Upper lobe of left lung (tissue), 6 donors: ENCODE data around the gene LMTK2. TPM values are rescaled to one million over a fixed set of nuclear protein-coding genes. Genes with fewer than 3 reads are reported as not detected.

Experiments
- ATAC-seq, 2 donors: fragments of 200-7000 bp; cut with Tn5 transposase; one replicate each; pipeline ENCODE4 v1.9.1; 2022; ENCODE audit warnings: mild to moderate bottlenecking in 2 of 2, moderate library complexity in 2 of 2; ENCODE audit not compliant: low FRiP score in 2 of 2
- DNase-seq, 2 donors: peaks; one replicate each; pipeline ENCODE4 v3.0.0-alpha.2; 2019 to 2020
- H3K27ac ChIP-seq, 4 donors: fragments of 200-600 bp; sonication (generic); one replicate each; pipeline ENCODE4 v1.5.1; 2016 to 2019
- H3K27me3 ChIP-seq, 4 donors: fragments of 200-600 bp; sonication (generic); one replicate each; pipeline ENCODE4 v1.5.1; 2017 to 2019
- H3K36me3 ChIP-seq, 4 donors: fragments of 200-600 bp; sonication (generic); one replicate each; pipeline ENCODE4 v1.5.1; 2016 to 2019
- H3K4me1 ChIP-seq, 4 donors: fragments of 200-600 bp; sonication (generic); one replicate each; pipeline ENCODE4 v1.5.1; 2018 to 2019
- H3K4me3 ChIP-seq, 4 donors: fragments of 200-600 bp; sonication (generic); one replicate each; pipeline ENCODE4 v1.5.1; 2017 to 2019; ENCODE audit warnings: mild to moderate bottlenecking in 2 of 4, moderate library complexity in 1 of 4
- H3K9me3 ChIP-seq, 4 donors: fragments of 200-600 bp; sonication (generic); one replicate each; pipeline ENCODE4 v1.5.1; 2018 to 2019
- CTCF ChIP-seq, 6 experiments: fragments of 450-650 bp in 4 of 6; fragments of 200-600 bp in 2 of 6; sonication (generic) in 2 of 6; IDR thresholded peaks; one replicate each; pipeline ENCODE4 v1.5.1; 2016 to 2019; ENCODE audit warnings: antibody characterized with exemption in 6 of 6
- EP300 ChIP-seq, 4 donors: sonication (generic); formaldehyde crosslinking; IDR thresholded peaks; one replicate each; pipeline ENCODE4 v1.5.1; 2017; ENCODE audit warnings: antibody characterized with exemption in 4 of 4, control low read depth in 2 of 4
- POLR2A ChIP-seq, 4 donors: fragments of 450-650 bp; IDR thresholded peaks; one replicate each; pipeline ENCODE4 v1.5.1; 2016 to 2017; ENCODE audit warnings: antibody characterized with exemption in 4 of 4, mild to moderate bottlenecking in 2 of 4
- POLR2AphosphoS5 ChIP-seq, 2 donors: sonication (generic); formaldehyde crosslinking; IDR thresholded peaks; one replicate each; pipeline ENCODE4 v1.5.1; 2017; ENCODE audit warnings: antibody characterized with exemption in 2 of 2
- WGBS, 2 donors: methylation state at CpG; one replicate each; pipeline ENCODE4 v1.1.5; 2017 to 2018; 5-methylcytosine and 5-hydroxymethylcytosine counted together
- total RNA-seq, 6 donors: library from RNA; depleted of rRNA in 4 of 6; stranded (reverse); fragments of >200 nt in 4 of 6; gene quantifications; one replicate each; pipeline versions ENCODE4 v1.1.0 to v1.2.1, GENCODE V29; 2016 to 2021
- donor health status: DM: no; HTN: no; CAD: no; lungs with moderate emphysema.
- donor health status: DM: no; HTN: yes; CAD: no; lungs with severe emphysema.

Gene LMTK2
- total RNA-seq, 6 donors from 2014 or later: 27.6 to 65.8 (median 37.5) TPM

GRCh38 chr7:98088109-98088508, 18.6 kb upstream of the LMTK2 start:
- WGBS, 2 donors: 88 to 95% methylated on average over 3 of the region's 3 CpGs
- ATAC-seq: no peak
- Histone ChIP-seq H3K4me3 (no peak overlapping the region), H3K9me3 (no peaks in the 10 kb centered on the region), H3K27me3 (no peaks in the 10 kb centered on the region), H3K27ac (no peak overlapping the region), H3K4me1 (no peaks in the 10 kb centered on the region), H3K36me3 (no peaks in the 10 kb centered on the region)
- DNase-seq: no peak
- no peak for TF ChIP-seq EP300 (IDR thresholded peaks at IDR 0.05)
- TF ChIP-seq POLR2A (IDR thresholded peaks at IDR 0.05): no peak
- TF ChIP-seq CTCF (IDR thresholded peaks at IDR 0.05): no peak
- TF ChIP-seq POLR2AphosphoS5 (IDR thresholded peaks at IDR 0.05): no peak

- no peak for TF ChIP-seq POLR2A (IDR thresholded peaks at IDR 0.05)
- no peak overlapping the region for H3K4me3 ChIP-seq
- H3K27me3 ChIP-seq: no peaks in the 10 kb centered on the region
- WGBS, 2 donors: 65 to 68% methylated on average over 4 of the region's 4 CpGs
- no peaks in the 10 kb centered on the region for H3K4me1 ChIP-seq
- H3K9me3 ChIP-seq: peaks cover 3 to 5% (median 4%) of the 10 kb centered on the region in 4 donors
- H3K36me3 ChIP-seq: no peaks in the 10 kb centered on the region
- DNase-seq (no peak), ATAC-seq (no peak)
- no peak overlapping the region for H3K27ac ChIP-seq
Measured at GRCh38 chr7:98090116-98090515, 16.5 kb upstream of the LMTK2 start.

GRCh38 chr7:98091061-98091460, 15.6 kb upstream of the LMTK2 start:
- ATAC-seq: no peak
- no peak overlapping the region for H3K4me3 ChIP-seq
- peaks cover 3 to 6% (median 4%) of the 10 kb centered on the region in 4 donors for H3K9me3 ChIP-seq
- no peak for TF ChIP-seq EP300 (IDR thresholded peaks at IDR 0.05)
- TF ChIP-seq CTCF (IDR thresholded peaks at IDR 0.05): no peak
- TF ChIP-seq POLR2AphosphoS5 (IDR thresholded peaks at IDR 0.05): no peak
- no peak for DNase-seq
- H3K27ac ChIP-seq: no peak overlapping the region
- WGBS, 2 donors: 74 to 79% methylated on average over 2 of the region's 2 CpGs
- H3K27me3 ChIP-seq: no peaks in the 10 kb centered on the region
- no peaks in the 10 kb centered on the region for H3K4me1 ChIP-seq
- H3K36me3 ChIP-seq: no peaks in the 10 kb centered on the region

GRCh38 chr7:98091523-98091922, 15.1 kb upstream of the LMTK2 start:
- Histone ChIP-seq H3K4me1 (no peaks in the 10 kb centered on the region), H3K4me3 (no peak overlapping the region), H3K9me3 (peaks cover 3 to 10% (median 9%) of the 10 kb centered on the region in 4 donors), H3K36me3 (no peaks in the 10 kb centered on the region), H3K27ac (no peak overlapping the region), H3K27me3 (no peaks in the 10 kb centered on the region)
- TF ChIP-seq CTCF (IDR thresholded peaks at IDR 0.05) (no peak), POLR2A (IDR thresholded peaks at IDR 0.05) (no peak), POLR2AphosphoS5 (IDR thresholded peaks at IDR 0.05) (no peak), EP300 (IDR thresholded peaks at IDR 0.05) (no peak)
- DNase-seq: no peak
- no peak for ATAC-seq
- WGBS, 2 donors: 80 to 93% methylated on average over 3 of the region's 3 CpGs

- no peaks in the 10 kb centered on the region for H3K4me1 ChIP-seq
- WGBS, 2 donors: 92 to 96% methylated on average over 1 of the region's 1 CpG
- no peak overlapping the region for H3K27ac ChIP-seq
- H3K36me3 ChIP-seq: no peaks in the 10 kb centered on the region
- H3K9me3 ChIP-seq: peaks cover 13 to 43% (median 23%) of the 10 kb centered on the region in 4 donors
- TF ChIP-seq POLR2AphosphoS5 (IDR thresholded peaks at IDR 0.05) (no peak), EP300 (IDR thresholded peaks at IDR 0.05) (no peak), POLR2A (IDR thresholded peaks at IDR 0.05) (no peak), CTCF (IDR thresholded peaks at IDR 0.05) (no peak)
- ATAC-seq (no peak), DNase-seq (no peak)
- no peak overlapping the region for H3K4me3 ChIP-seq
- H3K27me3 ChIP-seq: no peaks in the 10 kb centered on the region
Measured at GRCh38 chr7:98097042-98097645, 9.5 kb upstream of the LMTK2 start.
